ENCODE measurements around the gene PTPRN2.

DNA sequence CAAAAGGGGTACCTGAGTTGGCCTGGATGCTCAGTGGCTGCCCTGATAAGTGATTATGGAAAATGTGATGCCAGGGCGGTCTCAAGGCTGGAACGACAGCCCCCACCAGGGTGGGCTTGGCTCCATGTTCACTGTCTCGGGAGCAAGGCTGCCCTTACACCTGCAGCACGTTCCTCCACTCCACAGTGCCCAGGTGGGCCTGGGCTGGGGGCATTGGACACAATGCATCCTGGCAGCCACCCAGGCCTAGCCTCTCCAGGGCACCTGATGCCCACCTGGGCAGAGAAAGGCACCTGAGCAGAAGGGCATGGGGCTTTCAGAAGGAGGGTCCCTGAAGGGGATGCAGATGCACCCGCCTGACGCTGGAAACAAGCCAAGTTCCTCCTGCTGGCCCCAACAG, 702.5 kb downstream of the PTPRN2 start:
- TF ChIP-seq NFIC (IDR thresholded peaks at IDR 0.05; ENCODE audit: low read length) = no peak
- no peak for TF ChIP-seq MAFK (conservative IDR thresholded peaks at IDR 0.05 in 1 of 2, IDR thresholded peaks at IDR 0.05 in 1 of 2; ENCODE audit: low read length in 2 of 2)
- TF ChIP-seq, protein P1, sequence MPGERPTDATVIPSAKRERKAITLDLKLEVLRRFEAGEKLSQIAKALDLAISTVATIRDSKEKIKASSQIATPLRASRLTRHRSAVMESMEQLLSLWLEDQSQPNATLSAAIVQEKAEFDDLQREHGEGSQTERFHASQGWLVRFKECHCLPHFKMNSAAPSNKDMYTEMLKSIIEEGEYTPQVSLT (CRISPR knock-in tag; IDR thresholded peaks at IDR 0.05; ENCODE audit: borderline replicate concordance, low read depth) = no peak
- no peak for TF ChIP-seq ZNF350 (CRISPR knock-in tag; IDR thresholded peaks at IDR 0.05; ENCODE audit: borderline replicate concordance, low read depth)
- no peak for TF ChIP-seq ZFP36L1 (CRISPR knock-in tag; IDR thresholded peaks at IDR 0.05)
- TF ChIP-seq, protein P2, sequence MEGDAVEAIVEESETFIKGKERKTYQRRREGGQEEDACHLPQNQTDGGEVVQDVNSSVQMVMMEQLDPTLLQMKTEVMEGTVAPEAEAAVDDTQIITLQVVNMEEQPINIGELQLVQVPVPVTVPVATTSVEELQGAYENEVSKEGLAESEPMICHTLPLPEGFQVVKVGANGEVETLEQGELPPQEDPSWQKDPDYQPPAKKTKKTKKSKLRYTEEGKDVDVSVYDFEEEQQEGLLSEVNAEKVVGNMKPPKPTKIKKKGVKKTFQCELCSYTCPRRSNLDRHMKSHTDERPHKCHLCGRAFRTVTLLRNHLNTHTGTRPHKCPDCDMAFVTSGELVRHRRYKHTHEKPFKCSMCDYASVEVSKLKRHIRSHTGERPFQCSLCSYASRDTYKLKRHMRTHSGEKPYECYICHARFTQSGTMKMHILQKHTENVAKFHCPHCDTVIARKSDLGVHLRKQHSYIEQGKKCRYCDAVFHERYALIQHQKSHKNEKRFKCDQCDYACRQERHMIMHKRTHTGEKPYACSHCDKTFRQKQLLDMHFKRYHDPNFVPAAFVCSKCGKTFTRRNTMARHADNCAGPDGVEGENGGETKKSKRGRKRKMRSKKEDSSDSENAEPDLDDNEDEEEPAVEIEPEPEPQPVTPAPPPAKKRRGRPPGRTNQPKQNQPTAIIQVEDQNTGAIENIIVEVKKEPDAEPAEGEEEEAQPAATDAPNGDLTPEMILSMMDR (CRISPR knock-in tag; IDR thresholded peaks at IDR 0.05) = no peak
- TF ChIP-seq ZNF292 (CRISPR knock-in tag; IDR thresholded peaks at IDR 0.05; ENCODE audit: borderline replicate concordance, low read depth) = no peak
